Activated CD4-positive, alpha-beta memory T cell treated with anti-CD3 and anti-CD28 coated beads for 36 hours (primary cell): Measurements from ENCODE around the gene LAMC3. TPM values are rescaled to one million over a fixed set of nuclear protein-coding genes. Genes with fewer than 3 reads are reported as not detected.

Experiments
- CTCF ChIA-PET: fragments of 350-600 bp; sonication (Branson Sonifier 250); formaldehyde crosslinking; loops from one replicate; lab custom pipeline; 2021; ENCODE audit warnings: antibody characterized with exemption, inconsistent platforms; lab: Charles Lee
- POLR2A ChIA-PET: fragments of 350-600 bp; sonication (Branson Sonifier 250); formaldehyde crosslinking; loops from one replicate; lab custom pipeline; 2021; ENCODE audit warnings: antibody characterized with exemption; lab: Charles Lee
- DNase-seq: peaks from one replicate; pipeline ENCODE4 v3.0.0-alpha.2; 2020
- H3K27ac Mint-ChIP-seq: one replicate; pipeline ENCODE4 v1.8.0; 2021; ENCODE audit warnings: mixed read lengths
- H3K27me3 Mint-ChIP-seq: one replicate; pipeline ENCODE4 v1.8.0; 2021; ENCODE audit warnings: mixed read lengths
- H3K36me3 Mint-ChIP-seq: one replicate; pipeline ENCODE4 v1.8.0; 2021; ENCODE audit warnings: mixed read lengths
- H3K4me1 Mint-ChIP-seq: one replicate; pipeline ENCODE4 v1.8.0; 2021; ENCODE audit warnings: low read depth, mixed read lengths
- H3K4me3 Mint-ChIP-seq: one replicate; pipeline ENCODE4 v1.8.0; 2021; ENCODE audit warnings: mild to moderate bottlenecking, mixed read lengths
- H3K9me3 Mint-ChIP-seq: one replicate; pipeline ENCODE4 v1.8.0; 2021; ENCODE audit warnings: mixed read lengths
- intact Hi-C: fragments of 100-400 bp; cut with micrococcal nuclease; formaldehyde crosslinking; loops from one replicate; pipeline ENCODE4 v1.15.1; 2023
- total RNA-seq, 2 experiments: library from RNA; stranded (reverse); gene quantifications; one replicate each; pipeline ENCODE4 v1.2.3, GENCODE V29; 2021

The LAMC3 gene
- total RNA-seq, 2 experiments from 2014 or later: 0.12 to 0.34 TPM

DNA sequence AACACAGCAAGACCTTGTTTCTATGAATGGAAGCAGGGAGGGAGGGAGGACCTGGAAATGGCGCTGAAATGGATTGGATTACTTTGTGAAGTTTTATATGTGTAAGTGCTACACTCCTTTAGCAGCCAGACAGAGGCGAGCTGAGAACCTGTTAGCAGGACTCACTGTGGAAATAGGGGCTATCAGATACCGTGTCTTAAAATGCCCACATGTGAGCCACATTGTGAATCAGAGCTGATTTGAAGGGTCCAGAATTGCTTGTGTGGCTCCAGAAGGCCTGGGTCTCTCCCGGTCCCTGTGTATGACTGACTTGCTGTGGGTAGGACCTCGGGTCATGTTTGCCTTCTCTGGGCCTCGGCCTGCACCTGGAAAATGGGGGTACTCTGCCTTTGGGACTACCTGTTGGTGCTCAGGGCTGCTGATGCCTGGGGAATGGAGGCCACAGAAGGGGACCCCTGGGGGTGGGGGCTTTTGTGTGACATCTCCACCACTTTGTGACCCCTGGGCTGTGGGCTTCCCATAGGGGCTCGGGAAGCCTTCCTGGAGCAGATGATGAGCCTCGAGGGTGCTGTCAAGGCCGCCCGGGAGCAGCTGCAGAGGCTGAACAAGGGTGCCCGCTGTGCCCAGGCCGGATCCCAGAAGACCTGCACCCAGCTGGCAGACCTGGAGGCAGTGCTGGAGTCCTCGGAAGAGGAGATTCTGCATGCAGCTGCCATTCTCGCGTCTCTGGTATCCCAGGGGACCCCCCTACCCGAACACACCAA lies 63.3 kb downstream of the LAMC3 start:
- CTCF ChIA-PET: no interaction called here

DNA sequence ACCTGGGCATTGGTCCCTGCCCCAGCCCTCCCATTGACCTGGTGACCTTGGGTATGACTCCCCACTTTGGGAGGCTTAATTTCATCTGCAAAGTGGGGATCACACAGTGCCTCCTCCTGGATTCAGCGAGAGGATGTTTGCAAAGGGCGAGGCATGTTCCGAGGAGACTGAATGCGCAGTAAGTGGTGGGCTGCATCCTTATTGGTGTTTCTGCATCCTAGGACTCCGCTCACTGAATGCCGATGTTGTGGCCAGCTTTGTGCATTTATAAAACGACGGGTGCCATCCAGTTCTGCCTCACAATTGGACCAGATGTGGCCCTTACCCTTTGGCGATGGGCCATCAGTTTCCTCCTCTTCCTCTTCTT lies 63.9 kb downstream of the LAMC3 start:
- CTCF ChIA-PET: no interaction called here
- H3K4me3 Mint-ChIP-seq: no peak overlapping the region
- H3K27me3 Mint-ChIP-seq: no peaks in the 10 kb centered on the region
- intact Hi-C loops: no loop called here
- H3K9me3 Mint-ChIP-seq: no peaks in the 10 kb centered on the region
- no peaks in the 10 kb centered on the region for H3K36me3 Mint-ChIP-seq
- H3K4me1 Mint-ChIP-seq: no peaks in the 10 kb centered on the region
- H3K27ac Mint-ChIP-seq: no peak overlapping the region
- POLR2A ChIA-PET: no interaction called here
- DNase-seq: no peak

More for the DNA sequence above, 63.3 kb downstream of the LAMC3 start:
- Mint-ChIP-seq H3K9me3 (no peaks in the 10 kb centered on the region), H3K27ac (no peak overlapping the region), H3K4me3 (no peak overlapping the region), H3K27me3 (no peaks in the 10 kb centered on the region), H3K4me1 (no peaks in the 10 kb centered on the region), H3K36me3 (no peaks in the 10 kb centered on the region)
- intact Hi-C loops: no loop called here
- DNase-seq: no peak
- POLR2A ChIA-PET: no interaction called here

DNA sequence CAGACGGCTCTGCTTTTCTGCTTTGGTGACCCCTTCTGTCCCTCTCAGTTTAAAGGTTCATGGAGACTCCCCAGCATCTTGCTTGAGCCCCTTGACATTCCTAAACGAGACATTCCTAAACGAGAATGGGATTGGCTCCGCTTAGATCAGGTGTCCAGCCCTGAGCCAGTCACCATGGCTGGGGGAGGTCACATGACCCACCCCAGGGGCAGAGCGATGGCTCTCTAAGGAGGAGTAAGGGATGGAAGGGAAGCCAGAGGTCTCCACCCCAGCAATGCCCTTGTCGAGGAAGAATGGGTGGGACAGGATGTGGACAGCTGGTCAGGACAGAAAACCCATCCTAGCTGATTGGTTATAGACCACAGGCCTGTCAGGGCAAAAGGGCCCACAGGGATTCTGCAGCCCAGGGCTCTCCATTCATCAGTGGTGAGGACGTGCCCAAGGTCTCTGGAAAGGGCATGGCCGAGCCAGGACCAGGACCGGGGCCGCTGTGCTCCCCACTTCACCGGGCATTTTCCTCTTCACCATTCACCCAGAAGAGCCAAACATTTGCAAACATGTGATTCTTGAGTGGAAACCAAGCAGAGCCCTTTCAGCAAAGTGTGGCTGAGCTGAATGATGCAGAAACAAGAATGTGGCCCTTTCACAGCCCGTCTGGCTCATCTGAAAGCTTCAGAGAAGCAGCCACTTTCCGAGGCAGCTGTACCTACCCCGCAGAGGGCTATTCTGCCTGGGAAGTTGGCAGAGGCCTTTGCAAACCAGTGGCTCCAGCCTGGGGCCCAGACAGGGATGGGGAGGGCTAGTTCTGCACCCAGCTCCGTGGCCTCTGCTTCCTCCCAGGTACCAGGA lies 67.6 kb downstream of the LAMC3 start:
- DNase-seq: no peak
- intact Hi-C loops: no loop called here
- no peak overlapping the region for H3K4me3 Mint-ChIP-seq
- no peaks in the 10 kb centered on the region for H3K36me3 Mint-ChIP-seq
- H3K27ac Mint-ChIP-seq: no peak overlapping the region
- no peaks in the 10 kb centered on the region for H3K27me3 Mint-ChIP-seq
- ChIA-PET CTCF (no interaction called here), POLR2A (no interaction called here)
- no peaks in the 10 kb centered on the region for H3K9me3 Mint-ChIP-seq
- no peaks in the 10 kb centered on the region for H3K4me1 Mint-ChIP-seq

DNA sequence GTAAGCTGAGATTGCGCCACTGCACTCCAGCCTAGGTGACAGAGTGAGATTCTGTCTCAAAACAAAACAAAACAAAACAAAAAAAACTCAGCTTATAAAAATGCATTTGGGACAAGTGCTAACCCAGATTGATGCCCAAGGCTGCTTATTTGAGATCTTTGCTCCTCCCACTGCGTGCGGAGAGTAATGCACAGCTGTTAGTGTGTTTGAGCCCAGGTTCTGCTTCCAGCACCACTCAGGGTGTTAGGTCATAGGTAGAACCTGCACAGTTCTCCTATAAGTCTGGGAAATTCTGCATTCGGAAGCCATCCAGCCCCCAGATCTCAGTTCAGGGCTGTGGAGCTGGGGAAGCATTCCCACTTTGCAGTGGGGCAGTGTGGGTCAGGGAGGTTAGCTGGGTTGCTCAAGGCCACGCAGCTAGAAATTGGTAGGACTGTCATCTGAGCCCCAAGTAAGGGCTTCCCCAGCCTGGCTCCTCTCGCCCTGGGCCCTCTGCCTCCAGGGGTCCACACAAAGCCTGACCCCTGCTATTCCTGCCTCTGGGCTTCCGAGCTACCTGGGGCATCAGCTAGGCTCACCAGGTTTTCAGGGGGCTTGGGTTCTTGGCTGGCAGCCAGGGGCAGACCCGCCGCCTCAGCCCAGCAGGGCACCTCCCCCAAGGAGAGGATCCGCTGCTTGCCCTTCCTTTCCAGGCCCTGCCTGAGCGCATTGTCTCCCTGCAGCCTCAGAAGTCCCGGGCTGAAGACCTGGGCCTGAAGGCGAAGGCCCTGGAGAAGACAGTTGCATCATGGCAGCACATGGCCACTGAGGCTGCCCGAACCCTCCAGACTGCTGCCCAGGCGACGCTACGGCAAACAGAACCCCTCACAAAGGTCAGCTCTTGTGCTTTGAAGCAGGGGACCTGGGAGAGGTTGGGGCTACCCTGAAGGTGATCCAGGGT lies 69.7 kb downstream of the LAMC3 start:
- DNase-seq: no peak
- no peaks in the 10 kb centered on the region for H3K4me1 Mint-ChIP-seq
- no peaks in the 10 kb centered on the region for H3K36me3 Mint-ChIP-seq
- no peaks in the 10 kb centered on the region for H3K27me3 Mint-ChIP-seq
- no peaks in the 10 kb centered on the region for H3K9me3 Mint-ChIP-seq
- no peak overlapping the region for H3K4me3 Mint-ChIP-seq
- H3K27ac Mint-ChIP-seq: no peak overlapping the region
- intact Hi-C loops: no loop called here
- POLR2A ChIA-PET: interaction anchor here (0.6 kb wide), 1 partner anchor 635 kb away, joined by 3 read pairs; no protein-coding TSS in a partner anchor
- CTCF ChIA-PET: interaction anchor here (1.2 kb wide), 1 partner anchor 21 kb away, joined by 3 read pairs; no protein-coding TSS in a partner anchor

DNA sequence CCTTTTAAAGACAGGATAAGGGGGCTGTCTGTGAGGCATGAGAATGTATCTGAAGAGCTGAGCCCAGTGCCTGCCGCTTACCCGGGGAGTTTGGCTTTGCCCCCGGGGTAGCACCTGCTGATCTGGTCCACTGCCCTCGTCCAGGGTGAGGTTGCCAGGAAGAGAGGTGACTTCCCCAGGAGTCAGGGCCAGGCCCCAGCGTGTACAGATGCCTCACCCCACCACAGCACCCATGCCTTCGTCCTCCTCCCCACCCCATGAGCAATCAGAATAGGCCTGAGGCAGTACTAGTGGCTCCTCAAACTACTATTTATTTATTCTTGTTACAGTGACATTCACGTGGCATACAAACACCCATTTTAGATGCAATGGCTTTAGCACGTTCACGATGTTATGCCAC lies 71.6 kb downstream of the LAMC3 start:
- Mint-ChIP-seq H3K36me3 (no peaks in the 10 kb centered on the region), H3K4me3 (no peak overlapping the region), H3K4me1 (no peaks in the 10 kb centered on the region), H3K9me3 (no peaks in the 10 kb centered on the region), H3K27me3 (no peaks in the 10 kb centered on the region), H3K27ac (no peak overlapping the region)
- CTCF ChIA-PET: no interaction called here
- POLR2A ChIA-PET: no interaction called here
- DNase-seq: no peak
- intact Hi-C loops: no loop called here

DNA sequence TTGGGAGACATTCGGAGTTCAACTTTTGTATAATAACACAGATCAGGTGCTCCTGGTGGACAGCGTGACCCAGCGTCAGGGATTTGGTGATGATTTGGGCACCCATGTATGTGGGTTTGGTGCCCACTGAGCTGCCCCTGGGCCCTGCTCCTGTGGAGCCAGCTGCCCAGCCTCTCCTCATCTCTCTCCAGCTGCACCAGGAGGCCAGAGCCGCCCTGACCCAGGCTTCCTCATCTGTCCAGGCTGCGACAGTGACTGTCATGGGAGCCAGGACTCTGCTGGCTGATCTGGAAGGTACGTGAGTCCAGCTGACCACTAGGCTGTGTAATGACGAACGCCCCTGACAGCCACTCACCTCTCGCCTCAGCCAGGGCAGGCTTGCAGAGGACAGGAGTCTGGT lies 72.9 kb downstream of the LAMC3 start:
- intact Hi-C loops: no loop called here
- DNase-seq: no peak
- H3K4me3 Mint-ChIP-seq: no peak overlapping the region
- H3K27ac Mint-ChIP-seq: no peak overlapping the region
- H3K9me3 Mint-ChIP-seq: no peaks in the 10 kb centered on the region
- ChIA-PET POLR2A (no interaction called here), CTCF (no interaction called here)
- no peaks in the 10 kb centered on the region for H3K36me3 Mint-ChIP-seq
- H3K27me3 Mint-ChIP-seq: no peaks in the 10 kb centered on the region
- H3K4me1 Mint-ChIP-seq: no peaks in the 10 kb centered on the region

DNA sequence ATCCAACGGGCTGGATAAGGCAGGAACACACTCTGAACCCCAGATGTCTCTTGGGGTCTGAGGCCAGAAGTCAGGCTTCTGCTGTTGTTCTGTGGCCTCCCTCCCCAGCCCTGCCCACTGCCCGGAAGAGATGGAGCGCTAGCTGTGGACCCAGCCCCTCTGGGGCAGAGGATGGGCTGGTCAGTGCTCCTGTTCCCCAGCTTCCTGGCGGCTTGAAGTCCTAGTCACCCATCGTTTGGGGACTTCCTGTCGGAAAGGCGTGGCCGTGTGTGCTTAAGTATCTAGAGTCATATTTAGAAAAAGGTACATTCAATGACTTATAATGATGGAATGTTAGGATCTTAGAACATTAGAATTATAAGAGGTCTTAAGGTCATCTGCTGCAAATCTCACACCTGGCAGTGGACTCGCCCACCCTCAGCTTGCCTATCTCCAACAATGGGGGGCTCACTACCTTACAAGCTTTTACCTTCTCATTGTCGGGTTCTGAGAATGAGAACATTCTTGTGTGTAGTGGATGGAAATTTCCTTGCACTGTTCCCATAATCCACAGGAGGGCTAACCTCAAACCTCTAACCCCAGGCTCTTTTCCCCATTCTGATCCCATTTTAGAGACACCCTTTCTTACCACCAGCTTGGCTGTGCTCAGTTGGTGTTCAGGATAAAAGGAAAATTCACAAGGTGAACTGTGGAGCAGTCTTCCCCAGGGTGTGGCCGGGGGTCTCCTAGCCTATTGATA lies 74.0 kb downstream of the LAMC3 start:
- DNase-seq: no peak
- intact Hi-C loops: no loop called here

DNA sequence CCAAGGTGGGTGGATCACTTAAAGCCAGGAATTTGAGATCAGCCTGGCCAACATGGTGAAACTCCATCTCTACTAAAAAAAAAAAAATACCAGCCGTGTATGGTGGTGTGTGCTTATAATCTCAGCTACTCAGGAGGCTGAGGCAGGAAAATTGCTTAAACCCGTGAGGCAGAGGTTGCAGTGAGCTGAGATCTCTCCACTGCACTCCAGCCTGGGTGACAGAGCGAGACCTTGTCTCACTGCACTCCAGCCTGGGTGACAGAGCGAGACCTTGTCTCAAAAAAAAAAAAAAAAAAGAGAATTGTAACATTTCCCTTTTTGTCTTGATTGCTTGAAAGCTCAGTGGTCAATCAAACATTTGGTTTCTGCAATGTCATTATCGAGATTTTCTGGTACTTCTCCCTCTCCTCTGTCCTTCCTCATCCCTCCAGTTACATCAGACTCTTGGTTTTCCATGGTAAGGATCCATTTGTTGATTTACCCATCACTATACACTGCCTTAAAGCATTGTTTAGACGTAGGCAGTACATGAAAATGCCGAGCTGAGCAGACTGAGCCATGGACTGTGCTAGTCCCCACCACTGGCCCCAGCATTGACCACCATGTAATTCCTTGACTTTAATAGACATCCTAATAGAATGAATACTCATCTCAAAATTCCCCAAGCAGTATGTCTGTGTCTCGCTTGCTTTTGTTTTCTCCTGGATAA lies 75.8 kb downstream of the LAMC3 start:
- H3K36me3 Mint-ChIP-seq: no peaks in the 10 kb centered on the region
- ChIA-PET POLR2A (no interaction called here), CTCF (no interaction called here)
- H3K27me3 Mint-ChIP-seq: no peaks in the 10 kb centered on the region
- DNase-seq: no peak
- H3K9me3 Mint-ChIP-seq: no peaks in the 10 kb centered on the region
- no peak overlapping the region for H3K4me3 Mint-ChIP-seq
- intact Hi-C loops: no loop called here
- H3K27ac Mint-ChIP-seq: no peak overlapping the region
- H3K4me1 Mint-ChIP-seq: no peaks in the 10 kb centered on the region

More for the DNA sequence above, 74.0 kb downstream of the LAMC3 start:
- Mint-ChIP-seq H3K27ac (no peak overlapping the region), H3K4me3 (no peak overlapping the region), H3K9me3 (no peaks in the 10 kb centered on the region), H3K36me3 (no peaks in the 10 kb centered on the region), H3K27me3 (no peaks in the 10 kb centered on the region), H3K4me1 (no peaks in the 10 kb centered on the region)
- ChIA-PET POLR2A (no interaction called here), CTCF (no interaction called here)

DNA sequence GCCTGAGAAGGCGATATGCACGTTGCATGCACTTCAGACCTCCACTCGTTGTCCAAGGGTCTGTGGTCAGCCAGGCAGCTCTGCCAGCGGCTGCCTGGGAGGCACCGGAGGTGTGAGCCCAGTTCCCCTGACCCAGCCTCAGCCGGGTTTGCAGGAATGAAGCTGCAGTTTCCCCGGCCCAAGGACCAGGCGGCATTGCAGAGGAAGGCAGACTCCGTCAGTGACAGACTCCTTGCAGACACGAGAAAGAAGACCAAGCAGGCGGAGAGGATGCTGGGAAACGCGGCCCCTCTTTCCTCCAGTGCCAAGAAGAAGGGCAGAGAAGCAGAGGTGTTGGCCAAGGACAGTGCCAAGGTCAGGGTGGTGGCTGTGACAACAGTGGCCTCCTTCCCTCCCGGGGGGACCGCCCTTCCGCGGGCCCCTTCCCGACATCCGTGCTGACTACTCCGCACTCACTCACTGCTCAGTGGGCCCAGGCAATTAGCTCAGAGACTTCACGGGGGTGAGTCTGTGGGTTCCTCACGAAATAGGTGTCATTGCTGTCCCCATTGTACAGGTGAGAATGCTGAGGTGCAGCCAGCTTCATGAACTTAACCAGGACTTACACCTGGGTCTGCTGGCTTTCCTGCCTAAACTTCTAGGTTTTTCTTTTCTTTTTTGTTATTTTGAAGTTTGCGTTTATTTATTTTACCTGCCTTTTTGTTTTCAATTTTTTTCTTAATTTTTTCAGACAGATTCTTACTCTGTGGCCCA lies 76.6 kb downstream of the LAMC3 start:
- H3K27me3 Mint-ChIP-seq: no peaks in the 10 kb centered on the region
- no peaks in the 10 kb centered on the region for H3K9me3 Mint-ChIP-seq
- intact Hi-C loops: no loop called here
- H3K27ac Mint-ChIP-seq: no peak overlapping the region
- POLR2A ChIA-PET: no interaction called here
- no peaks in the 10 kb centered on the region for H3K36me3 Mint-ChIP-seq
- DNase-seq: no peak
- CTCF ChIA-PET: interaction anchor here (0.7 kb wide), 1 partner anchor 30 kb away, joined by 3 read pairs; no protein-coding TSS in a partner anchor
- no peak overlapping the region for H3K4me3 Mint-ChIP-seq
- H3K4me1 Mint-ChIP-seq: no peaks in the 10 kb centered on the region

DNA sequence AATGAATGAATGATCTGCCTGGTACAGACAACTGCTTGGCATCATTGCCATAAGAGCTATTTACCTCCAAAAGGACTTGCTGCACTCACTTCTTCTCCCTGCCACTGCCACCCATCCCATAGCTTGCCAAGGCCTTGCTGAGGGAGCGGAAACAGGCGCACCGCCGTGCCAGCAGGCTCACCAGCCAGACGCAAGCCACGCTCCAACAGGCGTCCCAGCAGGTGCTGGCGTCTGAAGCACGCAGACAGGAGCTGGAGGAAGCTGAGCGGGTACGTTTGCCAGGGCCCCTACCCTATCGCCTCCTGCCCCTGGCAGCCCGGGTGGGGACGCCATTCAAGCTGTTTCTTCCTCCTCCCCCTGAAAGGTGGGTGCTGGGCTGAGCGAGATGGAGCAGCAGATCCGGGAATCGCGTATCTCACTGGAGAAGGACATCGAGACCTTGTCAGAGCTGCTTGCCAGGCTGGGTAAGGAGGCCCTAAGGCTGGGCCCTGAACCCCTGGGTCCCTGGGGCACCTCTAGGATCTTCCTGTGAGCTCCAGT lies 78.5 kb downstream of the LAMC3 start:
- intact Hi-C loops: no loop called here
- Mint-ChIP-seq H3K9me3 (no peaks in the 10 kb centered on the region), H3K27ac (no peak overlapping the region), H3K27me3 (no peaks in the 10 kb centered on the region), H3K4me3 (no peak overlapping the region), H3K4me1 (no peaks in the 10 kb centered on the region), H3K36me3 (no peaks in the 10 kb centered on the region)
- CTCF ChIA-PET: interaction anchor here (1.0 kb wide), 1 partner anchor 41 kb away, joined by 3 read pairs; no protein-coding TSS in a partner anchor
- no peak for DNase-seq
- POLR2A ChIA-PET: no interaction called here
